A549 (cell line): ENCODE measurements around the gene PDIA6. TPM values are rescaled to one million over a fixed set of nuclear protein-coding genes. Genes with fewer than 3 reads are reported as not detected.
"Not testable (repeated sequence)": the region's sequence is repeated elsewhere in the genome, so short reads cannot be mapped to it uniquely, and the experiment has no call there.

ENCODE experiments used
- ATAC-seq, 2 experiments: fragments of 200-7000 bp in 1 of 2; fragments of >200 bp in 1 of 2; cut with Nextera tagmentation in 1 of 2; cut with Tn5 transposase in 1 of 2; 3 replicates each; pipeline versions ENCODE4 v1.8.0 to v1.9.1; 2018 to 2020; ENCODE audit warnings: mild to moderate bottlenecking in 1 of 2, moderate library complexity in 1 of 2
- CTCF ChIA-PET: fragments of 300-600 bp; sonication (Branson Sonifier 250); formaldehyde crosslinking; extraction: SDS; loops from one replicate; lab custom pipeline; 2021; ENCODE audit warnings: antibody characterized with exemption, inconsistent platforms; lab: Yijun Ruan, JAX
- POLR2A ChIA-PET: fragments of 350-600 bp; formaldehyde crosslinking; extraction: SDS; loops from one replicate; lab custom pipeline; 2021; ENCODE audit warnings: antibody characterized with exemption, inconsistent platforms; lab: Yijun Ruan, JAX
- DNase-seq, 2 experiments: peaks; one replicate each; pipeline versions ENCODE4 v3.0.0 to v3.0.0-alpha.2; 2011 to 2016; ENCODE audit warnings: low read depth in 1 of 2, low spot score in 1 of 2
- FAIRE-seq: peaks from 2 replicates; lab custom pipeline; 2011; peaks lifted over from hg19 to GRCh38; lab: Jason Lieb, UNC
- H3K27ac ChIP-seq, 2 experiments: fragments of >200 bp; sonication (Bioruptor Twin); formaldehyde crosslinking; 3 replicates each; pipeline ENCODE4 v1.5.1; 2016 to 2017
- H3K4me1 ChIP-seq: fragments of >200 bp; sonication (Bioruptor Twin); formaldehyde crosslinking; 3 replicates; pipeline ENCODE4 v1.6.1; 2016
- H3K4me2 ChIP-seq: fragments of >200 bp; sonication (Bioruptor Twin); formaldehyde crosslinking; 3 replicates; pipeline ENCODE4 v1.6.1; 2016
- H3K4me3 ChIP-seq: fragments of >200 bp; sonication (Bioruptor Twin); formaldehyde crosslinking; 3 replicates; pipeline ENCODE4 v1.5.1; 2016
- H3K9me3 ChIP-seq: fragments of >200 bp; sonication (Bioruptor Twin); formaldehyde crosslinking; 3 replicates; pipeline ENCODE4 v1.6.1; 2016
- CBX8 ChIP-seq: fragments of 200-600 bp; sonication (generic); IDR thresholded peaks from 2 replicates; pipeline ENCODE4 v1.6.1; 2016
- CHD4 ChIP-seq: fragments of 200-600 bp; sonication (generic); IDR thresholded peaks from 2 replicates; pipeline ENCODE4 v1.6.1; 2016; ENCODE audit warnings: antibody characterized with exemption, mild to moderate bottlenecking, borderline replicate concordance
- EHMT2 ChIP-seq: fragments of 200-600 bp; sonication (generic); IDR thresholded peaks from 2 replicates; pipeline ENCODE4 v1.6.1; 2016; ENCODE audit warnings: antibody characterized with exemption, low read depth, mild to moderate bottlenecking, moderate library complexity
- EP300 ChIP-seq, 2 experiments: fragments of >200 bp; sonication (Bioruptor Twin); formaldehyde crosslinking; IDR thresholded peaks; 2 replicates in 1 of 2; 3 replicates in 1 of 2; pipeline ENCODE4 v1.6.1; 2016 to 2017
- FOXS1 ChIP-seq: fragments of 250-450 bp; sonication (Bioruptor Pico); IDR thresholded peaks from 2 replicates; pipeline ENCODE4 v1.5.0; 2020; ENCODE audit warnings: mild to moderate bottlenecking, moderate library complexity
- HDAC2 ChIP-seq: fragments of 200-600 bp; sonication (generic); IDR thresholded peaks from 2 replicates; pipeline ENCODE4 v1.6.1; 2016
- HEYL ChIP-seq: fragments of 250-450 bp; sonication (Bioruptor Pico); IDR thresholded peaks from 2 replicates; pipeline ENCODE4 v1.8.0; 2021; ENCODE audit warnings: mild to moderate bottlenecking, moderate library complexity
- HOXB13 ChIP-seq: fragments of 250-450 bp; sonication (Bioruptor Pico); IDR thresholded peaks from 2 replicates; pipeline ENCODE4 v1.5.0; 2020; ENCODE audit warnings: low read depth, mild to moderate bottlenecking, moderate library complexity
- KDM1A ChIP-seq: fragments of 200-600 bp; sonication (generic); IDR thresholded peaks from 2 replicates; pipeline ENCODE4 v1.6.1; 2016; ENCODE audit warnings: low read depth, mild to moderate bottlenecking
- MYC ChIP-seq: IDR thresholded peaks from 2 replicates; pipeline ENCODE4 v1.6.1; 2012; ENCODE audit warnings: mild to moderate bottlenecking, inconsistent platforms, low read length, improper control_type of control experiment, borderline replicate concordance
- NR3C1 ChIP-seq: fragments of >200 bp; sonication (Bioruptor Twin); formaldehyde crosslinking; IDR thresholded peaks from 3 replicates; pipeline ENCODE4 v1.6.1; 2017
- RARB ChIP-seq: fragments of 250-450 bp; sonication (Bioruptor Pico); IDR thresholded peaks from 2 replicates; pipeline ENCODE4 v1.8.0; 2021; ENCODE audit warnings: mild to moderate bottlenecking, moderate library complexity
- RCOR1 ChIP-seq: fragments of 150-350 bp; IDR thresholded peaks from 2 replicates; pipeline ENCODE4 v1.6.1; 2014; ENCODE audit warnings: antibody characterized with exemption, low read length, low read depth
- RFX5 ChIP-seq: fragments of 450-650 bp; IDR thresholded peaks from 2 replicates; pipeline ENCODE4 v1.7.1; 2014; ENCODE audit warnings: antibody characterized with exemption, mild to moderate bottlenecking, moderate library complexity
- TFCP2L1 ChIP-seq: fragments of 250-450 bp; sonication (Bioruptor Pico); IDR thresholded peaks from 2 replicates; pipeline ENCODE4 v1.5.0; 2021; ENCODE audit warnings: mild to moderate bottlenecking
- ZC3H11A ChIP-seq: fragments of 450-650 bp; IDR thresholded peaks from 2 replicates; pipeline ENCODE4 v1.6.1; 2014; ENCODE audit warnings: antibody characterized with exemption, mild to moderate bottlenecking
- ZNF302 ChIP-seq: fragments of 250-450 bp; sonication (Bioruptor Pico); IDR thresholded peaks from 2 replicates; pipeline ENCODE4 v1.9.0; 2021; ENCODE audit warnings: inconsistent platforms, mild to moderate bottlenecking, moderate library complexity
- ZSCAN20 ChIP-seq: fragments of 250-450 bp; sonication (Bioruptor Pico); IDR thresholded peaks from 2 replicates; pipeline ENCODE4 v1.8.0; 2022; ENCODE audit warnings: mild to moderate bottlenecking, moderate library complexity
- WGBS: methylation state at CpG from one replicate; pipeline ENCODE4 v1.1.6; 2017; ENCODE audit errors: missing lambda C conversion rate; 5-methylcytosine and 5-hydroxymethylcytosine counted together
- polyA plus RNA-seq, 4 experiments: library from polyadenylated mRNA; depleted of rRNA in 3 of 4; stranded (reverse); fragments of >200 nt; fragmentation: RNase III in 1 of 4; extraction: RNeasy Plus Mini Kit Qiagen cat#74134 plus additional on column Dnase treatment in 1 of 4; gene quantifications; 2 replicates in 3 of 4; 3 replicates in 1 of 4; pipeline ENCODE4 v1.2.3, GENCODE V29; 2011 to 2017
- TF ChIP-seq, protein P1 (sequence below): fragments of 450-650 bp; IDR thresholded peaks from 2 replicates; pipeline ENCODE4 v1.6.1; 2014; ENCODE audit warnings: antibody characterized with exemption
- TF ChIP-seq, protein P2 (sequence below): fragments of >200 bp; sonication (Bioruptor Twin); formaldehyde crosslinking; IDR thresholded peaks from 3 replicates; pipeline ENCODE4 v1.6.1; 2016
- TF ChIP-seq, protein P3 (sequence below): fragments of >200 bp; sonication (Bioruptor Twin); formaldehyde crosslinking; IDR thresholded peaks from 3 replicates; pipeline ENCODE4 v1.5.1; 2016
- TF ChIP-seq, protein P4 (sequence below): IDR thresholded peaks from 2 replicates; pipeline ENCODE4 v1.6.1; 2012; ENCODE audit warnings: low read depth, borderline replicate concordance
- TF ChIP-seq, protein P5 (sequence below): fragments of 250-450 bp; sonication (Bioruptor Pico); IDR thresholded peaks from 2 replicates; pipeline ENCODE4 v1.5.0; 2020; ENCODE audit warnings: low read depth, mild to moderate bottlenecking, moderate library complexity

The PDIA6 gene
- polyA plus RNA-seq, 2 of the 4 experiments (the other 2 are of a cell fraction) = 322 to 442 TPM

DNA sequence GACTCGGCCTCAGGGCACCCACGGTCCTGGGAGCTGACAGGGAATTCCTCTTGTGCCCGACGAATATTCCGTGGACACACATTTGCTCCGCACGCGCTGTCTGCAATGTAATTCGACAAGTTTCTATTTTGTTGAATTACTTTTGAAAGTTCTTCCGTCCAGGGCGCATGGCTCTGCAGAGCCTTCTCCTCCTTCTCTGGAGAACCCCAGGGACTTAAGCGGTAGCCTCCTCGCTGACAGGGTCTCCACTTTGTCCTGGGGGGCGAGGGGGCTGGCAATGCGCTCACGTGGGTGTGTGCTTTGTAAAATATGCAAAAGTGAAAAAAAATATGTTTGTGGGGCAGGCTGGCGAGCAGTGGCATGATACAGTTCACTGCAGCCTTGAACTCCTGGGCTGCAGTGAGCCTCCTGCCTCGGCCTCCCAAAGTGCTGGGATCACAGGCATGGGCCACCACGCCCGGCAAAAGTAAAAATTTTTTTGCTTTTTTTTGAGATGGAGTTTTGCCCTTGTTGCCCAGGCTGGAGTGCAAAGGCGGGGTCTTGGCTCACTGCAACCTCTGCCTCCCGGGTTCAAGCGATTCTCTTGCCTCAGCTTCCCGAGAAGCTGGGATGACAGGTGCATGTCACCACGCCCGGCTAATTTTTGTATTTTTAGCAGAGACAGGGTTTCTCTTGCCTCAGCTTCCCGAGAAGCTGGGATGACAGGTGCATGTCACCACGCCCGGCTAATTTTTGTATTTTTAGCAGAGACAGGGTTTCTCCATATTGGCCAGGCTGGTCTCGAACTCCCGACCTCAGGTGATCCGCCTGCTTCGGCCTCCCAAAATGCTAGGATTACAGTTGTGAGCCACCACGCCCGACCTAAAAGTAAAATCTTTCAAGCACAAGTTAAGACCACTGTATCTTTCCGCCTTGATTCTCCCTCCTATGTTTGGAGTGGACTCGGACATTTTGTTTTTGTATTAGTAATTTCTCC, 866 bp upstream of the PDIA6 start:
- ChIA-PET CTCF (interaction anchor here (0.6 to 5.3 kb wide), 12 partner anchors 9 to 319 kb away, joined by 3 to 55 read pairs (median 6); a partner anchor contains a TSS), POLR2A (interaction anchor here (0.6 to 0.8 kb wide), 2 partner anchors 29 to 98 kb away, joined by 3 to 4 read pairs; no protein-coding TSS in a partner anchor)
- Histone ChIP-seq H3K4me1 (peaks cover 18% of the 10 kb centered on the region), H3K27ac (peak overlapping the region; percentile 67 to 93), H3K4me2 (peak overlapping the region; percentile 74), H3K4me3 (peak overlapping the region; percentile 85)
- not testable (repeated sequence) for FAIRE-seq, DNase-seq, ATAC-seq, H3K9me3 ChIP-seq
- 56% methylated on average over 36 of the region's 37 CpGs for WGBS

DNA sequence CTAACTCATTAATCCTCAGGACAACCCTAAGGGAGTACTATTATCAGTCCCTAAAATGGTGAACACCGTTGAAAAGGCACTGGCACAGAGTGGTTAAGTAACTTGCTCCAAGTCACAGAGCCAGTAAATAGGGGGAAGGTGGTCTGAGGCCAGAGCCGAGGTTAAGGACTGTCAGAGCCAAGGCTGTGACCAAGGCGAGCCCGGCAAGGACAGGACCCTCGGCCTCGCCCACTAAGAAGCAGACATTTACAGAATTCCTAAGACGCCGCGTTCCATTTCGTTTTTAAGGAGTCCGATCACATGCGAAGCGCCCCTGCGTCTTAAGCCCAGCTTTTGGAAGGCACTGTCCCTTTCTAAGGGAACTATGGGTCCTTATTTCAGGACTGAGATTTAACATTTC, 1.1 kb downstream of the PDIA6 start:
- no peak for DNase-seq
- H3K27ac ChIP-seq = peak overlapping the region; percentile 90 to 93
- H3K4me3 ChIP-seq = peak overlapping the region; percentile 85
- peaks cover 20% of the 10 kb centered on the region for H3K4me1 ChIP-seq
- TF ChIP-seq ZSCAN20 = no peak
- no peak for TF ChIP-seq RARB
- no peak for TF ChIP-seq NR3C1
- TF ChIP-seq, protein P1, sequence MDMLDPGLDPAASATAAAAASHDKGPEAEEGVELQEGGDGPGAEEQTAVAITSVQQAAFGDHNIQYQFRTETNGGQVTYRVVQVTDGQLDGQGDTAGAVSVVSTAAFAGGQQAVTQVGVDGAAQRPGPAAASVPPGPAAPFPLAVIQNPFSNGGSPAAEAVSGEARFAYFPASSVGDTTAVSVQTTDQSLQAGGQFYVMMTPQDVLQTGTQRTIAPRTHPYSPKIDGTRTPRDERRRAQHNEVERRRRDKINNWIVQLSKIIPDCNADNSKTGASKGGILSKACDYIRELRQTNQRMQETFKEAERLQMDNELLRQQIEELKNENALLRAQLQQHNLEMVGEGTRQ = no peak
- TF ChIP-seq HOXB13 (CRISPR knock-in tag) = no peak
- no peak for TF ChIP-seq ZC3H11A
- no peak for TF ChIP-seq FOXS1
- TF ChIP-seq RCOR1 = no peak
- TF ChIP-seq EP300 (IDR thresholded peaks at IDR 0.05) = no peak
- TF ChIP-seq, protein P2, sequence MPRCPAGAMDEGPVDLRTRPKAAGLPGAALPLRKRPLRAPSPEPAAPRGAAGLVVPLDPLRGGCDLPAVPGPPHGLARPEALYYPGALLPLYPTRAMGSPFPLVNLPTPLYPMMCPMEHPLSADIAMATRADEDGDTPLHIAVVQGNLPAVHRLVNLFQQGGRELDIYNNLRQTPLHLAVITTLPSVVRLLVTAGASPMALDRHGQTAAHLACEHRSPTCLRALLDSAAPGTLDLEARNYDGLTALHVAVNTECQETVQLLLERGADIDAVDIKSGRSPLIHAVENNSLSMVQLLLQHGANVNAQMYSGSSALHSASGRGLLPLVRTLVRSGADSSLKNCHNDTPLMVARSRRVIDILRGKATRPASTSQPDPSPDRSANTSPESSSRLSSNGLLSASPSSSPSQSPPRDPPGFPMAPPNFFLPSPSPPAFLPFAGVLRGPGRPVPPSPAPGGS = no peak
- TF ChIP-seq HDAC2 = no peak
- TF ChIP-seq, protein P3, sequence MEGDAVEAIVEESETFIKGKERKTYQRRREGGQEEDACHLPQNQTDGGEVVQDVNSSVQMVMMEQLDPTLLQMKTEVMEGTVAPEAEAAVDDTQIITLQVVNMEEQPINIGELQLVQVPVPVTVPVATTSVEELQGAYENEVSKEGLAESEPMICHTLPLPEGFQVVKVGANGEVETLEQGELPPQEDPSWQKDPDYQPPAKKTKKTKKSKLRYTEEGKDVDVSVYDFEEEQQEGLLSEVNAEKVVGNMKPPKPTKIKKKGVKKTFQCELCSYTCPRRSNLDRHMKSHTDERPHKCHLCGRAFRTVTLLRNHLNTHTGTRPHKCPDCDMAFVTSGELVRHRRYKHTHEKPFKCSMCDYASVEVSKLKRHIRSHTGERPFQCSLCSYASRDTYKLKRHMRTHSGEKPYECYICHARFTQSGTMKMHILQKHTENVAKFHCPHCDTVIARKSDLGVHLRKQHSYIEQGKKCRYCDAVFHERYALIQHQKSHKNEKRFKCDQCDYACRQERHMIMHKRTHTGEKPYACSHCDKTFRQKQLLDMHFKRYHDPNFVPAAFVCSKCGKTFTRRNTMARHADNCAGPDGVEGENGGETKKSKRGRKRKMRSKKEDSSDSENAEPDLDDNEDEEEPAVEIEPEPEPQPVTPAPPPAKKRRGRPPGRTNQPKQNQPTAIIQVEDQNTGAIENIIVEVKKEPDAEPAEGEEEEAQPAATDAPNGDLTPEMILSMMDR = no peak
- no peak for TF ChIP-seq RFX5
- no peak for TF ChIP-seq TFCP2L1
- no peak for TF ChIP-seq KDM1A
- TF ChIP-seq, all 56 proteins: peak for 0
- ChIA-PET CTCF (interaction anchor here (0.9 to 2.2 kb wide), 5 partner anchors 11 to 313 kb away, joined by 4 to 12 read pairs (median 4); no protein-coding TSS in a partner anchor), POLR2A (interaction anchor here (1.3 kb wide), 2 partner anchors 13 to 320 kb away, joined by 3 read pairs; no protein-coding TSS in a partner anchor)
- no peak for ATAC-seq
- peak overlapping the region; percentile 91 for H3K4me2 ChIP-seq
- 3% methylated on average over 14 of the region's 14 CpGs for WGBS
- H3K9me3 ChIP-seq = no peaks in the 10 kb centered on the region
- no peak for FAIRE-seq

DNA sequence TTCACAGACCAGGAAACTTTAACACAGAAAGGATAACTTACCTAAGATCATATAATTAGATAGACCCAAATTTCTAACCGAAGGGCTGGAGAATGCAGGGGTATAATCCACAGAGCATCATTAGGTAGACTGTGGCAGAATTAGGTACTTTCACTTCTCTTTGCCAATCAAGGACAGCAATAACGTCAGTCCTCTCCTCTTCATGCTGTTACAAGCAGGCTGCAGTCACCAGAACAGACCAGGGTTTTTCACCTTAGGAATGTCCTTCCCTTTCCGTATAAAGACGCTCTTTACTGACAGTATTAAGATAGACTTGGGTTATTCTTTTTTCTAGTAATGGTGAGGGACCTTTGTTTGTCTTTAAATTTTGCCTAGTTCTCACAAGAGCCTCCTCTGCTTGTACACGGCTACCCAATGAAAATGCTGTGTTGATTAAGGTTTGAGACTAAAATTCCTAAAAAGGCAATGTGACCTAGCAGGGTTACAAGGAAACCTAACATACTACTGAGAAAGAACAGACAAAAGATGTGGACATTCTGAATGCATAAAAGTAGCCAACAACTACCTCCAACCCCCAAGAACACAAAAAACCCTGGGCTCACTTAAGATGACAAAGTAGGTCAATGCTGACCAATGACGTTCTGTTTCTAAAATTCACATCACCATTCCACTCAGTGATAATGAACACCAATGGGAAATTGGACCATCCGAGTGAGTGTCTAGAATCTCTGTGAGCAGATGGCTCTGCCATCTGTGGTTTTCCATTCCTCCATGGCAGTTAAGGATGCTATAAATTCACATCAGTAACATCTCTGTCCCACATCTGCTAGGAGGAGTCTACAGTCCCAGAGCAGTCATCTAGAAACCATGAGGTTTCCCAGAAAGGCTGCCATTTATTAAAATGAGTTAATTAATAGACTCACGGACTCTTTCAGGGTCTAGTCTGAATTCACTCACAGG, 2.1 kb downstream of the PDIA6 start:
- POLR2A ChIA-PET = no interaction called here
- WGBS = 82% methylated on average over 8 of the region's 8 CpGs
- DNase-seq = no peak
- peaks cover 20% of the 10 kb centered on the region for H3K4me1 ChIP-seq
- peak overlapping the region; percentile 85; the same call in 2 of the 3 replicates for H3K4me3 ChIP-seq
- peak overlapping the region; percentile 91 for H3K4me2 ChIP-seq
- CTCF ChIA-PET = no interaction called here
- H3K9me3 ChIP-seq = no peaks in the 10 kb centered on the region
- no peak for FAIRE-seq
- no peak for ATAC-seq
- 0 out of 6 replicates have a peak overlapping the region, but pooled peaks of 1 of the 2 experiments have one; percentile 93 for H3K27ac ChIP-seq
- TF ChIP-seq CHD4 (no peak), EHMT2 (no peak), RARB (no peak), NR3C1 (no peak), CBX8 (no peak), ZNF302 (CRISPR knock-in tag) (no peak), TFCP2L1 (no peak), MYC (no peak), HEYL (CRISPR knock-in tag) (no peak)
- TF ChIP-seq, protein P4, sequence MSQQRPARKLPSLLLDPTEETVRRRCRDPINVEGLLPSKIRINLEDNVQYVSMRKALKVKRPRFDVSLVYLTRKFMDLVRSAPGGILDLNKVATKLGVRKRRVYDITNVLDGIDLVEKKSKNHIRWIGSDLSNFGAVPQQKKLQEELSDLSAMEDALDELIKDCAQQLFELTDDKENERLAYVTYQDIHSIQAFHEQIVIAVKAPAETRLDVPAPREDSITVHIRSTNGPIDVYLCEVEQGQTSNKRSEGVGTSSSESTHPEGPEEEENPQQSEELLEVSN = no peak
- TF ChIP-seq, protein P5, sequence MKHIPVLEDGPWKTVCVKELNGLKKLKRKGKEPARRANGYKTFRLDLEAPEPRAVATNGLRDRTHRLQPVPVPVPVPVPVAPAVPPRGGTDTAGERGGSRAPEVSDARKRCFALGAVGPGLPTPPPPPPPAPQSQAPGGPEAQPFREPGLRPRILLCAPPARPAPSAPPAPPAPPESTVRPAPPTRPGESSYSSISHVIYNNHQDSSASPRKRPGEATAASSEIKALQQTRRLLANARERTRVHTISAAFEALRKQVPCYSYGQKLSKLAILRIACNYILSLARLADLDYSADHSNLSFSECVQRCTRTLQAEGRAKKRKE (CRISPR knock-in tag) = no peak
